Measurements from ENCODE around the gene SLC22A2. TPM values are rescaled to one million over a fixed set of nuclear protein-coding genes. Genes with fewer than 3 reads are reported as not detected.

The SLC22A2 gene
- total and polyA plus RNA-seq, 4 donors = not detected

DNA sequence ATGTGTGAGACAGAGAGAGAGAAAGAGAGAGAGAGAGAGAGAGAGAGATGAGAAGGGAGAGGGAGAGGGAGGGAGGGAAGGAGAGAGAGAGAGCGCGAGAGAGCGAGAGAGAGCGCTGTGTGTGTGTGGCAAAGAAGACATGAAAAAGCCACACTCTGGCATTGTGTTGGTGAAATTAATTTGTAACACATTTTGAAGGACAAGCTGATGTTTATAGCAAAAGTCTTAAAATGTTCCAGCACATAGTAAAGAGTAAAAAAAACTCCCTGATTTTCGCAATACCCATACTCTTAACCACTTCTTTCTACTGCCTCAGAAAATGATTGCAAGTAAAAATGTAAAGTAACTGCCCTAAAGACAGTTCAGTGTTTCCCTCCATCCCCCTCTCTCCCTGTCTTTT is 80.3 kb downstream of the SLC22A2 start (continued):
- TF ChIP-seq, protein P1, sequence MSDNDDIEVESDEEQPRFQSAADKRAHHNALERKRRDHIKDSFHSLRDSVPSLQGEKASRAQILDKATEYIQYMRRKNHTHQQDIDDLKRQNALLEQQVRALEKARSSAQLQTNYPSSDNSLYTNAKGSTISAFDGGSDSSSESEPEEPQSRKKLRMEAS (IDR thresholded peaks at IDR 0.05) = no peak
- TF ChIP-seq, protein P2, sequence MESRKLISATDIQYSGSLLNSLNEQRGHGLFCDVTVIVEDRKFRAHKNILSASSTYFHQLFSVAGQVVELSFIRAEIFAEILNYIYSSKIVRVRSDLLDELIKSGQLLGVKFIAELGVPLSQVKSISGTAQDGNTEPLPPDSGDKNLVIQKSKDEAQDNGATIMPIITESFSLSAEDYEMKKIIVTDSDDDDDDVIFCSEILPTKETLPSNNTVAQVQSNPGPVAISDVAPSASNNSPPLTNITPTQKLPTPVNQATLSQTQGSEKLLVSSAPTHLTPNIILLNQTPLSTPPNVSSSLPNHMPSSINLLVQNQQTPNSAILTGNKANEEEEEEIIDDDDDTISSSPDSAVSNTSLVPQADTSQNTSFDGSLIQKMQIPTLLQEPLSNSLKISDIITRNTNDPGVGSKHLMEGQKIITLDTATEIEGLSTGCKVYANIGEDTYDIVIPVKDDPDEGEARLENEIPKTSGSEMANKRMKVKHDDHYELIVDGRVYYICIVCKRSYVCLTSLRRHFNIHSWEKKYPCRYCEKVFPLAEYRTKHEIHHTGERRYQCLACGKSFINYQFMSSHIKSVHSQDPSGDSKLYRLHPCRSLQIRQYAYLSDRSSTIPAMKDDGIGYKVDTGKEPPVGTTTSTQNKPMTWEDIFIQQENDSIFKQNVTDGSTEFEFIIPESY (IDR thresholded peaks at IDR 0.05) = no peak

DNA sequence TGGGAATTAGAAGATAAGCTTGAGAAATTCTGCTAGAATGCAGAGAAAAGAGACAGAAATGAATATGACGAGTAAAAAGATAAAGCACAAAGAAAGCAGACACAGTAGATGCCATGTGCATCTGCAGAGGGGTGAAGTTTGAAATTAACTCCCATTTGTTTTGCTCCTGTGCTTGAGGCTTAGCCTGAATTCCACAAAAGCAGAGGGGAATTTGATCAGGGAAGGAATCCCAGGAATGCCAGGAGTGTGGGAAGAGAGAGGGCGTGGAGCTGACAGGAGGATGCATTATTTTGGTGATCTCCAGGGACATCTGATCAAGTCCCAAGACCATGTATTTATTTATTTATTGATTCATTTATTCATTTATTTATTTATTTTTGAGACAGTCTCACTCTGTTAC is 81.4 kb downstream of the SLC22A2 start:
- H3K27me3 ChIP-seq (ENCODE audit: control insufficient read depth in 4 of 4, insufficient read depth in 4 of 4, low read length in 3 of 4) = no peaks in the 10 kb centered on the region
- WGBS = 57% methylated on average over 2 of the region's 2 CpGs
- H3K9me3 ChIP-seq (ENCODE audit: control insufficient read depth in 4 of 4, low read length in 3 of 4) = no peaks in the 10 kb centered on the region
- TF ChIP-seq YY1 (IDR thresholded peaks at IDR 0.05) (no peak), RAD21 (IDR thresholded peaks at IDR 0.05) (no peak), JUND (IDR thresholded peaks at IDR 0.05) (no peak), HNF4G (IDR thresholded peaks at IDR 0.05) (no peak), FOXA2 (IDR thresholded peaks at IDR 0.05) (no peak)
- TF ChIP-seq, protein P3, sequence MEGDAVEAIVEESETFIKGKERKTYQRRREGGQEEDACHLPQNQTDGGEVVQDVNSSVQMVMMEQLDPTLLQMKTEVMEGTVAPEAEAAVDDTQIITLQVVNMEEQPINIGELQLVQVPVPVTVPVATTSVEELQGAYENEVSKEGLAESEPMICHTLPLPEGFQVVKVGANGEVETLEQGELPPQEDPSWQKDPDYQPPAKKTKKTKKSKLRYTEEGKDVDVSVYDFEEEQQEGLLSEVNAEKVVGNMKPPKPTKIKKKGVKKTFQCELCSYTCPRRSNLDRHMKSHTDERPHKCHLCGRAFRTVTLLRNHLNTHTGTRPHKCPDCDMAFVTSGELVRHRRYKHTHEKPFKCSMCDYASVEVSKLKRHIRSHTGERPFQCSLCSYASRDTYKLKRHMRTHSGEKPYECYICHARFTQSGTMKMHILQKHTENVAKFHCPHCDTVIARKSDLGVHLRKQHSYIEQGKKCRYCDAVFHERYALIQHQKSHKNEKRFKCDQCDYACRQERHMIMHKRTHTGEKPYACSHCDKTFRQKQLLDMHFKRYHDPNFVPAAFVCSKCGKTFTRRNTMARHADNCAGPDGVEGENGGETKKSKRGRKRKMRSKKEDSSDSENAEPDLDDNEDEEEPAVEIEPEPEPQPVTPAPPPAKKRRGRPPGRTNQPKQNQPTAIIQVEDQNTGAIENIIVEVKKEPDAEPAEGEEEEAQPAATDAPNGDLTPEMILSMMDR (IDR thresholded peaks at IDR 0.05; ENCODE audit: low read depth, low read length, missing input control) = no peak
- TF ChIP-seq, protein P1 (IDR thresholded peaks at IDR 0.05) = no peak
- H3K27ac ChIP-seq (ENCODE audit: low read depth in 1 of 2, low read length in 2 of 2) = no peak overlapping the region
- no peak for DNase-seq (ENCODE audit: low spot score)
- no peak overlapping the region for H3K4me3 ChIP-seq (ENCODE audit: low read depth in 1 of 3, low read length in 3 of 3)
- no peaks in the 10 kb centered on the region for H3K4me1 ChIP-seq (ENCODE audit: control insufficient read depth in 4 of 4, insufficient read depth in 4 of 4, low read length in 3 of 4)
- H3K9ac ChIP-seq (ENCODE audit: low read depth in 1 of 2, low read length in 2 of 2) = no peak overlapping the region
- no peaks in the 10 kb centered on the region for H3K36me3 ChIP-seq (ENCODE audit: control insufficient read depth in 4 of 4, insufficient read depth in 3 of 4, low read depth in 1 of 4, low read length in 3 of 4)

DNA sequence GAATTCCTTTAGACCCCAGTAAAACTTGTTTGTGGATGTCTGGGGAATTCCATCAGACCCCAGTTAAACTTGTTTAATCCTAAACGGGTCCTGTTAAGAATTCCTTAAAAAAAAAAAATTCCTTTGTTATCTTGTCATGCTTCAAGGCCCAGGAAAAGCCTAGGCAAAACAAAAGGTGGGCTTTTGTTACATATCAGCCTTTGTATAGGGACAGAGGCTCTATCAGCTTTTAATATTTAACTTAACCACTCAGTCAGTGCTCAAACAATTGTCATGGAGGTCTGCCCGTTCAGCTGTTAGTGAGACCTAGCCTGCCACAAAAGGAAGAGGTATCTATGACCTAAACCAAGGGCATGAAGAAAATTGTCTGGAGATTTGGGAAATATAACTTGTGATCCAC is 83.9 kb downstream of the SLC22A2 start:
- 29% methylated on average over 2 of the region's 2 CpGs for WGBS
- Histone ChIP-seq H3K9me3 (ENCODE audit: control insufficient read depth in 4 of 4, low read length in 3 of 4) (no peaks in the 10 kb centered on the region), H3K27ac (ENCODE audit: low read depth in 1 of 2, low read length in 2 of 2) (no peak overlapping the region)
- no peak for TF ChIP-seq RAD21 (IDR thresholded peaks at IDR 0.05)
- no peak for TF ChIP-seq RXRA (IDR thresholded peaks at IDR 0.05)
- TF ChIP-seq, protein P3 (IDR thresholded peaks at IDR 0.05; ENCODE audit: low read depth, low read length, missing input control) = no peak
- TF ChIP-seq, protein P2 (IDR thresholded peaks at IDR 0.05) = no peak
- TF ChIP-seq TAF1 (conservative IDR thresholded peaks at IDR 0.05) = no peak
- no peak for TF ChIP-seq JUND (IDR thresholded peaks at IDR 0.05)
- TF ChIP-seq FOXA1 (IDR thresholded peaks at IDR 0.05) = no peak
- TF ChIP-seq ATF3 (IDR thresholded peaks at IDR 0.05) = no peak
- no peak for TF ChIP-seq NR2F2 (IDR thresholded peaks at IDR 0.05)
- TF ChIP-seq YY1 (IDR thresholded peaks at IDR 0.05) = no peak
- TF ChIP-seq FOXA2 (IDR thresholded peaks at IDR 0.05) = no peak
- TF ChIP-seq SP1 (IDR thresholded peaks at IDR 0.05) = no peak
- TF ChIP-seq EGR1 (IDR thresholded peaks at IDR 0.05; ENCODE audit: low read depth in 2 of 2) = no peak
- no peak for TF ChIP-seq HNF4G (IDR thresholded peaks at IDR 0.05)
- TF ChIP-seq, protein P1 (IDR thresholded peaks at IDR 0.05) = no peak
- TF ChIP-seq GABPA (IDR thresholded peaks at IDR 0.05 in 1 of 2, conservative IDR thresholded peaks at IDR 0.05 in 1 of 2) = no peak
- TF ChIP-seq HNF4A (conservative IDR thresholded peaks at IDR 0.05) = no peak

More for the DNA sequence above, 83.9 kb downstream of the SLC22A2 start:
- Histone ChIP-seq H3K27me3 (ENCODE audit: control insufficient read depth in 4 of 4, insufficient read depth in 4 of 4, low read length in 3 of 4) (no peaks in the 10 kb centered on the region), H3K36me3 (ENCODE audit: control insufficient read depth in 4 of 4, insufficient read depth in 3 of 4, low read depth in 1 of 4, low read length in 3 of 4) (no peaks in the 10 kb centered on the region), H3K4me3 (ENCODE audit: low read depth in 1 of 3, low read length in 3 of 3) (no peak overlapping the region), H3K4me1 (ENCODE audit: control insufficient read depth in 4 of 4, insufficient read depth in 4 of 4, low read length in 3 of 4) (no peaks in the 10 kb centered on the region), H3K9ac (ENCODE audit: low read depth in 1 of 2, low read length in 2 of 2) (no peak overlapping the region)
- no peak for DNase-seq (ENCODE audit: low spot score)

All from liver (tissue), 9 donors.